Thoracic aorta (tissue), 2 donors: ENCODE results near the gene RTBDN. TPM values are rescaled to one million over a fixed set of nuclear protein-coding genes. Genes with fewer than 3 reads are reported as not detected.

Experiments
- ATAC-seq: fragments of 150-250 bp; one replicate; pipeline ENCODE4 v1.8.0; 2017; ENCODE audit warnings: low read depth; ENCODE audit not compliant: insufficient number of reproducible peaks, low FRiP score
- DNase-seq: peaks from one replicate; pipeline ENCODE4 v3.0.0-alpha.2; 2020; ENCODE audit warnings: low spot score
- H3K27ac ChIP-seq, 2 donors: fragments of 200-600 bp; sonication (generic); 1 replicate in 1 of 2; 2 replicates in 1 of 2; pipeline ENCODE4 v1.5.1; 2016; ENCODE audit warnings: mild to moderate bottlenecking in 2 of 2, moderate library complexity in 2 of 2
- H3K27me3 ChIP-seq: fragments of 200-600 bp; sonication (generic); replicated peaks from 2 replicates; pipeline ENCODE4 v1.6.0; 2016; ENCODE audit warnings: mild to moderate bottlenecking; ENCODE audit not compliant: insufficient read depth
- H3K36me3 ChIP-seq: fragments of 200-600 bp; sonication (generic); one replicate; pipeline ENCODE4 v1.5.1; 2016
- H3K4me1 ChIP-seq, 2 donors: fragments of 200-600 bp; sonication (generic); 1 replicate in 1 of 2; 2 replicates in 1 of 2; pipeline versions ENCODE4 v1.5.1 to v1.6.0; 2016; ENCODE audit warnings: low read depth in 2 of 2, mild to moderate bottlenecking in 1 of 2; ENCODE audit not compliant: control insufficient read depth in 1 of 2
- H3K4me3 ChIP-seq: fragments of 200-600 bp; sonication (generic); 2 replicates; pipeline ENCODE4 v1.5.1; 2016; ENCODE audit warnings: mild to moderate bottlenecking
- H3K9me3 ChIP-seq: fragments of 200-600 bp; sonication (generic); 2 replicates; pipeline ENCODE4 v1.5.1; 2016
- CTCF ChIP-seq: fragments of 200-600 bp; sonication (generic); IDR thresholded peaks from one replicate; pipeline ENCODE4 v1.5.1; 2019; ENCODE audit warnings: antibody characterized with exemption
- total RNA-seq, 2 donors: library from RNA; depleted of rRNA; stranded (reverse); fragments of >200 nt; gene quantifications; one replicate each; pipeline versions ENCODE4 v1.1.0 to v1.2.3, GENCODE V29; 2016

RTBDN gene
- total RNA-seq: not detected

- H3K9me3 ChIP-seq: no peaks in the 10 kb centered on the region
- peak within 1 kb of the TSS; percentile 57 for H3K4me3 ChIP-seq
- peaks cover 46% of the 10 kb centered on the region for H3K27me3 ChIP-seq
- H3K27ac ChIP-seq: peak within 1 kb of the TSS in 1 of 2 donors; percentile 28
- peaks cover 5 to 15% of the 10 kb centered on the region in 2 donors for H3K4me1 ChIP-seq
- DNase-seq (no peak), ATAC-seq (no peak)
- TF ChIP-seq CTCF: no peak
- H3K36me3 ChIP-seq: no peaks in the 10 kb centered on the region
These were observed at the start of gene RTBDN for GRCh38 chr19:12834566-12834943. Gene RTBDN (minus strand): TSS chr19:12834579. CDS start chr19:12829979, 4,600 bp downstream.

- DNase-seq (no peak), ATAC-seq (no peak)
- no peak overlapping the region for H3K4me3 ChIP-seq
- H3K27me3 ChIP-seq: no peaks in the 10 kb centered on the region
- H3K36me3 ChIP-seq: peaks cover 11% of the 10 kb centered on the region
- TF ChIP-seq CTCF: no peak
- H3K27ac ChIP-seq: no peak overlapping the region
- peaks cover 8 to 23% of the 10 kb centered on the region in 2 donors for H3K4me1 ChIP-seq
- H3K9me3 ChIP-seq: no peaks in the 10 kb centered on the region
These were observed 48.2 kb upstream of the RTBDN start for GRCh38 chr19:12882589-12882988.

GRCh38 chr19:12881172-12881808, 46.9 kb upstream of the RTBDN start, which contains the start of gene DNASE2:
Gene DNASE2 (minus strand): TSS chr19:12881449. CDS start chr19:12881375, 74 bp downstream.
- no peak for TF ChIP-seq CTCF
- Histone ChIP-seq H3K27ac (peak within 1 kb of the TSS; percentile 93 to 98), H3K4me3 (peak within 1 kb of the TSS; percentile 96), H3K4me1 (peaks cover 8 to 23% of the 10 kb centered on the region in 2 donors), H3K36me3 (peaks cover 12% of the 10 kb centered on the region), H3K9me3 (no peaks in the 10 kb centered on the region), H3K27me3 (no peaks in the 10 kb centered on the region)
- peak; percentile 88 for DNase-seq
- ATAC-seq: peak; percentile 88

GRCh38 chr19:12880551-12881171, 46.3 kb upstream of the RTBDN start:
- peak overlapping the region; percentile 96 for H3K4me3 ChIP-seq
- DNase-seq: no peak
- no peak for TF ChIP-seq CTCF
- ATAC-seq: no peak
- no peaks in the 10 kb centered on the region for H3K9me3 ChIP-seq
- peaks cover 12% of the 10 kb centered on the region for H3K36me3 ChIP-seq
- no peaks in the 10 kb centered on the region for H3K27me3 ChIP-seq
- H3K27ac ChIP-seq: peak overlapping the region; percentile 93 to 98
- peaks cover 5 to 19% of the 10 kb centered on the region in 2 donors for H3K4me1 ChIP-seq

GRCh38 chr19:12875086-12875485, 40.7 kb upstream of the RTBDN start:
- no peak for TF ChIP-seq CTCF
- H3K27ac ChIP-seq: no peak overlapping the region
- DNase-seq: no peak
- H3K9me3 ChIP-seq: no peaks in the 10 kb centered on the region
- no peak for ATAC-seq
- H3K4me1 ChIP-seq: peaks cover 0 to 2% of the 10 kb centered on the region in 2 donors
- H3K27me3 ChIP-seq: no peaks in the 10 kb centered on the region
- H3K4me3 ChIP-seq: no peak overlapping the region
- peaks cover 15% of the 10 kb centered on the region for H3K36me3 ChIP-seq
